GM19397 (cell line): ENCODE data around the gene RAPGEF6.
A peak's percentile ranks its signal among the peaks of the same experiment; 100 is the strongest.
"Not testable (repeated sequence)": the region's sequence is repeated elsewhere in the genome, so short reads cannot be mapped to it uniquely, and the experiment has no call there.

Experiments used
- ATAC-seq: cut with Tn5 transposase; IDR thresholded peaks from one replicate; pipeline ENCODE4 v1.9.1; 2021; ENCODE audit warnings: mild to moderate bottlenecking, moderate library complexity; ENCODE audit not compliant: unreplicated experiment

RAPGEF6 gene

DNA sequence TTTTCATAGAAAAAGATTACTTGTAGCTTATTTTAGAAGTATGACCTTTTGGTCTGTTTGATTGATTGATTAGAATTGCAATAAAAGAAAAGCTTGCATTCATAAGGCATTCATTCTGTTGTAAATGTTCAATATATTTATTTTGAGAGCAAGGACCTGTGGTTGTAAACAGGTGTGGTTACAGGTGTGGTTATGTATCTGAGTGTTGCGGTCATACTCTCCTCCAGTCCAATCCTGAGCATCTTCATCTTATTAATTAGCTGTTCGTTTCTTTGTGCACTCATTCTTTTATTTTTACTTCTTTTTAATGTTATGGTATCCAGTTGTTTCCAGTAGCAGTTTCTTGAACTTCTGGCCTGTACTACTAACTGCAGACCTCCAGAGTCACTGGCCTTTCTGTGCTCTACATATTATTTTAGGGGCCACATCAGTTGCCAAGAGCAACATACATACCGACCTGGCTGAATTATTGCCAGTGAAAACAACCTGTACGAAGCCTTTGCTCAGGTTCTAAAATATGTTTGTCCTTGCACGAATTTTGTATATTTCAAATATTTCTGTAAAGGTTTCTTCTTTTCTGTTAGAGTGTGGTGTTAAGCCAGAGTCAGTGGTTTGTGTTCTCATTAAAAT, 242.4 kb downstream of the RAPGEF6 start:
- no peak for ATAC-seq

DNA sequence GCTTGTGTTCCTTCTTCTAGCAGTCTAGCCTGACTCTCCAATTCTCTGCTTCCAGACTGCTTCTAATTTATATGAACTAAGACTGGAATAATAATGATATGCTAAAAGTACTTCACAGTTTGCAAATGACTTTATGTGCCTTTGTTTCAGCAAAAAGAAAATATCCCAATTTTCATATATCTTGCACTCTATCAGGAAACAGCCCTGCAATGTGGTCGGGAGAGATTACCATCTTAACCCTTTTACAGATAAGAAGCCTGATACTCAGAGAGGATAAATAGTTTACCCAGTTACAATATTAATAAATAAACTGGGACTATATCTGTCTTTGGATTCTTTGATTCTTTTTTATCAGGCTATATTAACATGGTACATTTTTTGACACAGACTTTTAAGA, 245.2 kb downstream of the RAPGEF6 start:
- ATAC-seq, result no peak

- ATAC-seq, result no peak
These were observed 245.7 kb downstream of the RAPGEF6 start for GRCh38 chr5:131389096-131389868.

DNA sequence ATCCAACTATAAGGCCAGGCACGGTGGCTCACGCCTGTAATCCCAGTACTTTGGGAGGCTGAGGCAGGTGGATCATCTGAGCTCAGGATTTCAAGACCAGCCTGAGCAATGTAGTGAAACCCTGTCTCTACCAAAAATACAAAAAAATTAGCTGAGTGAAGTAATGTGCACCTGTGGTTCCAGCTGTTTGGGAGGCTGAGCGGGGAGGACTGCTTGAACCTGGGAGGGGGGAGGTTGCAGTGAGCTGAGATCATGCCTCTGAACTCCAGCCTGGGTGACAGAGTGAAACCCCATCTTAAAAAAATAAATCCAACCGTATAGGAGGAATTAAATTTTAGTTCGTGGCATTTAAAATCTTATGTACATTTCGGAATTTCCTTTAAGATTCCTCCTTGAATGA, 247.8 kb downstream of the RAPGEF6 start:
- no peak for ATAC-seq

DNA sequence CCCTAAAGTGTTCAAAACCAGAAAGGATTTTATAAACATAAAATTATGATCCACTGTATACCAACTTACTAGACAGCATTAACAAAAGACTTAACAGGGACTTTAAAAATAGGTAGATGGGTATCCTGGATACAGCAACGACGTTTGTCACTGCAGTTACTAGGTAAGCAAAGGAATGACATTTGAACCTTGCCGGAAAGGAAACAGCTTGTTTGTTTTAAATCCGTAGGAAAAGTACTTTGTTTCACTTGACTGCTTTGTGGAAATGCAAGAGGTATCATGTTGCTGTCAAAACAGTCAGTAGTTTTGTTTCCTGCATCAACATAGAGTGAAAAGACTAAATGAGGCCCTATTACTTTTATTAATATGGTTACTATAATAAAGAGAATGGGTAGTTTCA, 248.2 kb downstream of the RAPGEF6 start:
- no peak for ATAC-seq

DNA sequence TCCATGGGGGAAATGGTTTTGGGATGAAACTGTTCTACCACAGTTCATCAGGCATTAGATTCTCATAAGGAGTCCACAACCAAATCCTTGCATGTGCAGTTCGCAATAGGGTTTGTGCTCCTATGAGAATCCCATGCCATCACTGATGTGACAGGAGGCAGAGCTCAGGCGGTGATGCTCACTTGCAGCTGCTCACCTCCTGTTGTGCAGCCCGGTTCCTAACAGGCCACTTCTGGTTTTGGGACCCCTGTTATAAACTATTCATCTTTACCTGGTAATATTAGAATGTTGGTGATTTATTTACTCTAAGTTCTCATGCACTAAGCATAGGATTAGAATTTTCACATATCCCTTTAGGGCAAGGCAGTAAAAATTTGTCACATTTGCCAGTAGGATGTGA, 248.9 kb downstream of the RAPGEF6 start:
- ATAC-seq, result no peak

GRCh38 chr5:131384616-131385214, 250.3 kb downstream of the RAPGEF6 start:
- ATAC-seq, result no peak

- ATAC-seq, result no peak
These were observed 250.9 kb downstream of the RAPGEF6 start for GRCh38 chr5:131384173-131384572.

DNA sequence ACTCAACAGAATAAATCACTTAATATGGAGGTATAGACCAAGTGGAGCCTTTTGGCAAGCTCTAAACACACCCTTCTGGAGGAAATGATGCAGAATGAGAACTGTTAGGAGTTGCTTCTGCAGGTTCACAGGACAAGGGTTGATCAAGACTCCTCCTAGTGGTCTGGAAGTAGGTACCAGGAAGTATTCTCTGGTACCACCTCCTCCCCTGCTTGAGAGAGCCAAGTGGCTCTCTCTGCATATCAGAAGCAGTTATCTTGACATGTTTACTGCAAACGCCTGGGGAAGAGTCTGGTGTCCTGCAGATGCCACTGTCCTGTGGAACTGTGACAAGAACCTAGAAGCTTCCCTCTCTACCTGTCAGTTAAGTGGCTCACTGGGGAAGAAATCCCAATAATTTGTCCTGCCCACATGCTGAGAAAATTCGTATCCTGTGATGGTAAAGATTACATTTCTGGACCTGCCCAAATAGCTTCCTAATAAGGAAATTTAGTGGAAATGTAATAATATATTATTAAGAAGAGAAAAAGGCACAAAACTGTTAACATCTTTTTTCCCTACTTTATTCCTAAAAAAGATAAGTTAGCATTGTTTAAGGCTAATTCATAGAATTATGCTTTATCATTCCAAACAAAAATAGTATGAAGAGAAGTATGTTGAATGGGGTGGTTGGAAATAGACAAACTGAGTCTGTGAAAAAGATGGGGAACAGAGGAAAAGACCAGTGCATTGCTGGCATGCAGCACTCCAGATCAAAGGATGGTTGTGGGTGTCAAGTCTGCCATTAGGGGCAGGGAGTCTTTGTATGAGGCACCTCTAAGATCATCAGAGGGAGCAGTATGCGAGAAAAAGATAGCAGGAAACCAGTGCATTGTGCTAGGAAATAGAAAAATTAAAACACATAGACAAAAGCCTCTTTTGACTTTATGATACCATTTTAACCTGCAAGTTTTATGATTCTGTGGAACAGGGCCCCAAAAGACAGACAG, 252.3 kb downstream of the RAPGEF6 start:
- peak; percentile 47 for ATAC-seq

DNA sequence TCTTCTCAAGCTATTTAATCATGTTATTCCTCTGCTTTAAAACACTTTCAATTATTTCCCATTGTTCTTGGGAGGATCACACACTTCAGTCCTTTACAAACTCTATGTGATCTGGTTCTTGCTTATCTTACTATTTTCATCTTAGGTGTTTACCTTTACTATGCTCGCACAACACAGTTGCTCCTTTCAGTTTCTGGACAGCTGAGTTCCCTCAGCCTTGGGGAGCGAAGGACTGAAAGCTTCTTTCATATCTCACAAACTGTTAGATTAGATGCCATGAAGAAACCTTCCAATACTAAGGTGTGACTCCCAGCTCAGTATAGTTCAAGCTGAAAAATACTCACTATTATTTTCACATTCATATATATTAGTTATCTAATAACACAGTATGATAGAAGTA, 253.3 kb downstream of the RAPGEF6 start:
- ATAC-seq, result peak; percentile 42

GRCh38 chr5:131381021-131381420, 254.0 kb downstream of the RAPGEF6 start:
- no peak for ATAC-seq

- not testable (repeated sequence) for ATAC-seq
These were observed 254.8 kb downstream of the RAPGEF6 start for GRCh38 chr5:131380238-131380637.

DNA sequence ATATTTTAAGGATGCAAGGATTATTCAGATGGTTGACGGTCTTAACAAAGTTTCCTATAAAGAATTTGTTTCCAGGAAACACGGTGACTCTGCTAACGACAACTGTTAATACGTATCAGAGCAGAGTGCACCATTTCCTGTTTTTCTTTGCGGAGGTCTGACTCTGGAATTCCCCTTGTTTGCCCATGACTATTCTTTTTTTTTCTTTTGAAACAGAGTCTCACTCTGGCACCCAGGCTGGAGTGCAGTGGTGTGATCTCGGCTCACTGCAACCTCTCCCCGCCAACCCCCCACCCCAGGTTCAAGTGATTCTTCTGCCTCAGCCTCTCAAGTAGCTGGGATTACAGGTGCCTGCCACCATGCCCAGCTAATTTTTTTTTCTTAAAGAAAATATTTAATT, 255.3 kb downstream of the RAPGEF6 start:
- peak; percentile 29 for ATAC-seq

DNA sequence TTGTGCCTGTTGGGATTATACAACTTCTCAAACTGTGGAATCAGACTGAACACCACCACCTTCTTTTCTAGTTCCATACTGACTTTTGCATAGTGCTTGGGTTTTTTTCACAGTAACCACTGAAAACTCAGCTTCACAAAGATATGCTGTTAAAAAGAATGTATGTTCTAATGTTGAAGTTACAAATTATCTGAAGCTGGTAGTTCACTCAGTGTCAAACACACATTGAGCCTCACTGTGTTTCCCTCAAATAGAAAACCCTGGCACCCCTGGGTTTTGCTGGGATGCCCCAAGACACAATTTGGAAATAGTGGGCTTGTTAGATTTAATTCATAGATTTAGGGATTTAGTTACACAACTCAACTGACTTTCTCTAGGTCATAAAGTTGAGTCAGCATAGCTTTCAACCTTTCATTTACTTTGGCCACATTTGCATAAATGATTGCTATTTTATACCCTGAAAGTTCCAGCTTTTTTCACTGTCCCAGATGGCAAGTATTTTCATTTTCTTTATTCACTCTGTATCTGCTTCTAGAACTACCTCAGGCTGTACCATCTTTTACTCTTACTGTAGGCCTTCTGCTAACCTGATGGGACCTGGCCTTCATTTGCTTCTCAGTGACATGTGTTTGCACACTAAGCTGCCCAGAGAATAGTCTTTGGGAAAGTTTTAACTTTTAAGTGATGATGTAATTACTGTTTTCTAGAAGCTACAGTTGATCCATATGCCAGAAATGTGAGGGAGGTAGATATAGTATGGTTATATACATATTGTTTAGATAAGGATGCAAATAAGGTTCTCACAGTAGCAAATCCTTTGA, 256.1 kb downstream of the RAPGEF6 start:
- peak; percentile 29 for ATAC-seq

GRCh38 chr5:131377785-131378325, 257.2 kb downstream of the RAPGEF6 start:
- ATAC-seq, result no peak

DNA sequence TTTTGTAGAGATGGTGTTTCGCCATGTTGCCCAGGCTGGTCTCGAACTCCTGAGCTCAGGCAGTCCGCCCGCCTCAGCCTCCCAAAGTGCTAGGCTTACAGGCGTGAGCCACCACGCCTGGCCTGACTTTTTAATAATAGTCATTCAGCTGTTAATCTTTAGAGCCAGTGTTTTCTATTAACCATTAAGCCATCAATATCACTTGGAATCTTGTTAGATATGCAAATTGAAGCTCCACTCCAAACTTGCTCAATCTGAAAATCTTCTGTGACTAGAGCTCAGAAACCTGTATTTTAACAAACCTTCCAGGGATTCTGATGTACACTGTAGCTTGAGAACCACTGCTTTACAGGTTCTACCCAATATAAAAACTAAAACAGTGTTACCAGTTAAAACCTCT, 257.7 kb downstream of the RAPGEF6 start:
- ATAC-seq, result no peak

GRCh38 chr5:131375351-131375750, 259.7 kb downstream of the RAPGEF6 start:
- ATAC-seq, result peak; percentile 30
